Upper lobe of left lung (tissue), 6 donors: ENCODE data around the gene BMS1. TPM values are rescaled to one million over a fixed set of nuclear protein-coding genes. Genes with fewer than 3 reads are reported as not detected.
A peak's percentile ranks its signal among the peaks of the same experiment; 100 is the strongest.

Experiments used
- ATAC-seq, 2 donors: fragments of 200-7000 bp; cut with Tn5 transposase; one replicate each; pipeline ENCODE4 v1.9.1; 2022; ENCODE audit warnings: mild to moderate bottlenecking in 2 of 2, moderate library complexity in 2 of 2; ENCODE audit not compliant: low FRiP score in 2 of 2
- DNase-seq, 2 donors: peaks; one replicate each; pipeline ENCODE4 v3.0.0-alpha.2; 2019 to 2020
- H3K27ac ChIP-seq, 4 donors: fragments of 200-600 bp; sonication (generic); one replicate each; pipeline ENCODE4 v1.5.1; 2016 to 2019
- H3K27me3 ChIP-seq, 4 donors: fragments of 200-600 bp; sonication (generic); one replicate each; pipeline ENCODE4 v1.5.1; 2017 to 2019
- H3K36me3 ChIP-seq, 4 donors: fragments of 200-600 bp; sonication (generic); one replicate each; pipeline ENCODE4 v1.5.1; 2016 to 2019
- H3K4me1 ChIP-seq, 4 donors: fragments of 200-600 bp; sonication (generic); one replicate each; pipeline ENCODE4 v1.5.1; 2018 to 2019
- H3K4me3 ChIP-seq, 4 donors: fragments of 200-600 bp; sonication (generic); one replicate each; pipeline ENCODE4 v1.5.1; 2017 to 2019; ENCODE audit warnings: mild to moderate bottlenecking in 2 of 4, moderate library complexity in 1 of 4
- H3K9me3 ChIP-seq, 4 donors: fragments of 200-600 bp; sonication (generic); one replicate each; pipeline ENCODE4 v1.5.1; 2018 to 2019
- EP300 ChIP-seq, 4 donors: sonication (generic); formaldehyde crosslinking; IDR thresholded peaks; one replicate each; pipeline ENCODE4 v1.5.1; 2017; ENCODE audit warnings: antibody characterized with exemption in 4 of 4, control low read depth in 2 of 4
- POLR2A ChIP-seq, 4 donors: fragments of 450-650 bp; IDR thresholded peaks; one replicate each; pipeline ENCODE4 v1.5.1; 2016 to 2017; ENCODE audit warnings: antibody characterized with exemption in 4 of 4, mild to moderate bottlenecking in 2 of 4
- POLR2AphosphoS5 ChIP-seq, 2 donors: sonication (generic); formaldehyde crosslinking; IDR thresholded peaks; one replicate each; pipeline ENCODE4 v1.5.1; 2017; ENCODE audit warnings: antibody characterized with exemption in 2 of 2
- WGBS, 2 donors: methylation state at CpG; one replicate each; pipeline ENCODE4 v1.1.5; 2017 to 2018; 5-methylcytosine and 5-hydroxymethylcytosine counted together
- total RNA-seq, 6 donors: library from RNA; depleted of rRNA in 4 of 6; stranded (reverse); fragments of >200 nt in 4 of 6; gene quantifications; one replicate each; pipeline versions ENCODE4 v1.1.0 to v1.2.1, GENCODE V29; 2016 to 2021
- TF ChIP-seq, protein P1 (sequence below), 6 experiments: fragments of 450-650 bp in 4 of 6; fragments of 200-600 bp in 2 of 6; sonication (generic) in 2 of 6; IDR thresholded peaks; one replicate each; pipeline ENCODE4 v1.5.1; 2016 to 2019; ENCODE audit warnings: antibody characterized with exemption in 6 of 6
- donor health status: DM: no; HTN: no; CAD: no; lungs with moderate emphysema.
- donor health status: DM: no; HTN: yes; CAD: no; lungs with severe emphysema.

BMS1 gene
- total RNA-seq, 6 donors from 2014 or later, result 8.1 to 19.3 (median 14.3) TPM

DNA sequence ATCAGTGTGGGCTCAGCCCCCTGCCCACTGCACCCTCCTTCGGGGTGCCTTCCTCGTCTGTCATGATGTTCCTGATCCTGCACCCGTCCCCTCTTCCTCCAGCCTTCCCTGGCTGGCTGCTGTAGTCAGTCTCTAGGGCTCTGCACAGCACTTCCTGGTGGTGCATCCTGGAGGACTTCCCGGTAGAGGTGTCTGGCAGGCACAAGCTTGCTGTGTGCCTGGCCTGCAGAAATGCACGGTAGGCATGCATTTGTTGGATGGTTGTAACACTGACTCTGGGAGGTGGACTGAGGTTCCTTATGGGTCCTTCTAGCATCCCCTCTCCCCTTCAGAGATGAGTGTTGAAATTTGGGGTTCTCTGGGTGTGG, 92.8 kb downstream of the BMS1 start:
- DNase-seq, result no peak
- no peak for ATAC-seq
- no peaks in the 10 kb centered on the region for H3K27me3 ChIP-seq
- no peak overlapping the region for H3K4me3 ChIP-seq
- 73 to 89% methylated on average over 3 to 5 of the region's 5 CpGs for WGBS, 2 donors
- H3K36me3 ChIP-seq, result no peaks in the 10 kb centered on the region
- peaks cover 3 to 29% (median 10%) of the 10 kb centered on the region in 4 donors for H3K4me1 ChIP-seq
- H3K27ac ChIP-seq, result peak overlapping the region in 1 of 4 donors; percentile 16
- H3K9me3 ChIP-seq, result no peaks in the 10 kb centered on the region
- TF ChIP-seq EP300 (IDR thresholded peaks at IDR 0.05), result no peak
- TF ChIP-seq, protein P1, sequence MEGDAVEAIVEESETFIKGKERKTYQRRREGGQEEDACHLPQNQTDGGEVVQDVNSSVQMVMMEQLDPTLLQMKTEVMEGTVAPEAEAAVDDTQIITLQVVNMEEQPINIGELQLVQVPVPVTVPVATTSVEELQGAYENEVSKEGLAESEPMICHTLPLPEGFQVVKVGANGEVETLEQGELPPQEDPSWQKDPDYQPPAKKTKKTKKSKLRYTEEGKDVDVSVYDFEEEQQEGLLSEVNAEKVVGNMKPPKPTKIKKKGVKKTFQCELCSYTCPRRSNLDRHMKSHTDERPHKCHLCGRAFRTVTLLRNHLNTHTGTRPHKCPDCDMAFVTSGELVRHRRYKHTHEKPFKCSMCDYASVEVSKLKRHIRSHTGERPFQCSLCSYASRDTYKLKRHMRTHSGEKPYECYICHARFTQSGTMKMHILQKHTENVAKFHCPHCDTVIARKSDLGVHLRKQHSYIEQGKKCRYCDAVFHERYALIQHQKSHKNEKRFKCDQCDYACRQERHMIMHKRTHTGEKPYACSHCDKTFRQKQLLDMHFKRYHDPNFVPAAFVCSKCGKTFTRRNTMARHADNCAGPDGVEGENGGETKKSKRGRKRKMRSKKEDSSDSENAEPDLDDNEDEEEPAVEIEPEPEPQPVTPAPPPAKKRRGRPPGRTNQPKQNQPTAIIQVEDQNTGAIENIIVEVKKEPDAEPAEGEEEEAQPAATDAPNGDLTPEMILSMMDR (IDR thresholded peaks at IDR 0.05), result no peak
- TF ChIP-seq POLR2A (IDR thresholded peaks at IDR 0.05), result no peak
- TF ChIP-seq POLR2AphosphoS5 (IDR thresholded peaks at IDR 0.05), result no peak

DNA sequence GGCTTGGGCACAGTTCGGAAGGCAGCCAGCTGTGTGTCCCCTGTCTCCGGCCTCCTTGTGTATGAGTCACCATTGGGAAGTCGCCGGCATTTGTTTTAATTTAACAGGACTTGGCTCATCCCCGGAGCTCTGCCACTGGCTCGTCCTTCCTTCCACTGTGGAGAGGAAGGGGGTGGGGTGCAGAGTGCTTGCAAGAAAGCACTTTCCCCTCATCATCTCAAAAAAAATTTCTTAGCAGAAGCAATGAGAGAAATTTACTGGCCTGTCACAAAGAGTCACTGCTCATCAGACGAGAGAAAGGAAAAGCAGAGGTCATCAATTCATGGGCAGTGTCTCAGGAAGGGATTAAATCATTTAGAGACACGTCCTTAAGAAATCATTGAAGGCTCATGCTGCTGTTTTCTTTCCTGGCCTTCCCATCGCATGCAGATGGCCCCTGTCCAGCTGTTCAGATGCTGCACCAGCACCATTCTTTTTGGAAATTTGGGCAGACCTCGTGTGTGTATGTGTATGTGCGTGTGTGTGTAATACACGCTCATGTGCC, 93.3 kb downstream of the BMS1 start:
- ATAC-seq, result no peak
- H3K27me3 ChIP-seq, result no peaks in the 10 kb centered on the region
- H3K4me3 ChIP-seq, result no peak overlapping the region
- no peaks in the 10 kb centered on the region for H3K36me3 ChIP-seq
- 53 to 55% methylated on average over 10 to 12 of the region's 12 CpGs for WGBS, 2 donors
- TF ChIP-seq, protein P1 (IDR thresholded peaks at IDR 0.05), result no peak
- TF ChIP-seq POLR2AphosphoS5 (IDR thresholded peaks at IDR 0.05), result no peak
- no peak for TF ChIP-seq POLR2A (IDR thresholded peaks at IDR 0.05)
- TF ChIP-seq EP300 (IDR thresholded peaks at IDR 0.05), result no peak
- no peaks in the 10 kb centered on the region for H3K9me3 ChIP-seq
- peak overlapping the region in 1 of 4 donors; percentile 16 for H3K27ac ChIP-seq
- H3K4me1 ChIP-seq, result peaks cover 3 to 26% (median 10%) of the 10 kb centered on the region in 4 donors
- DNase-seq, result no peak

DNA sequence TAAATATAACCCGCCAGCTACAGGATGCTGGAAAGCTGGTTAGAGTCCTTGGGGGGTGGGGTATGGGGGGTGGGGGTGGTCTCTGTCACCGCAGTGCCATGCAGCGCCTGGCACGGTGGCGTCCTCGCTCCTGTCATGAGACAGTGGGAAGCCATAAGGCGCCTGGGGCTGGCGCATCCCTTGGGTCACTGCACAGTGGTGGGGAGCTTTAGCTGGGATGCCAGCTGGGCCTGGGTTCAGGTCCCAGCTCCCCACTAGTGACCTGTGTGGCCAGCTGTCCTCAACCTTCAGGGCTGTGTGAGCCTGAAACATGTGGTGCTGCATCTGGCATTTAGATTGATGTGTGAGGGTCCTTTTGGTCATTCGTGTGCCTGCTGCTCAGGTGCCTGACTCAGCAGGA, 93.9 kb downstream of the BMS1 start:
- H3K4me1 ChIP-seq, result peaks cover 2 to 20% (median 6%) of the 10 kb centered on the region in 4 donors
- no peaks in the 10 kb centered on the region for H3K36me3 ChIP-seq
- ATAC-seq (no peak), DNase-seq (peak; percentile 9 to 53)
- H3K27me3 ChIP-seq, result no peaks in the 10 kb centered on the region
- H3K4me3 ChIP-seq, result no peak overlapping the region
- no peak overlapping the region for H3K27ac ChIP-seq
- TF ChIP-seq POLR2A (IDR thresholded peaks at IDR 0.05) (no peak), POLR2AphosphoS5 (IDR thresholded peaks at IDR 0.05) (no peak), EP300 (IDR thresholded peaks at IDR 0.05) (no peak)
- TF ChIP-seq, protein P1 (IDR thresholded peaks at IDR 0.05), result no peak
- no peaks in the 10 kb centered on the region for H3K9me3 ChIP-seq
- WGBS, 2 donors, result 87% methylated on average over 9 of the region's 9 CpGs

DNA sequence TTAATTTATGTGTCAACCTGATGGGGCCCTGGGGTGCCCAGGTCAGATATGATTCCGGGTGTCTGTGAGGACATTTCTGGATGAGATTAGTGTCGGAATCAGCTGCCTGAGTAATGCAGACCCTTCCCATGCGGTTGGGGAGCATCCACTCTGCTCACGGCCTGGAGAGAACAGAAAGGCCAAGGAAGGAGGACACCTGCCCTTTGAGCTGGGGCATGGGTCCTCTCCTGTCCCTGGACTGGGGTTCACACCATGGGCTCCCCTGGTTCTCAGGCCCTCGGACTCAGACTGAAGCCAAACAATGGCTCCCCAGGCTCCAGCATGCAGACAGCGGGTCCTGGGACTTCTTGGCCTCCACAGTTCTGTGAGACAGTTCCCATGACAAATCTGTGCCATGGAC, 94.3 kb downstream of the BMS1 start:
- Histone ChIP-seq H3K27me3 (no peaks in the 10 kb centered on the region), H3K4me3 (no peak overlapping the region), H3K36me3 (no peaks in the 10 kb centered on the region), H3K4me1 (peaks cover 0 to 16% (median 4%) of the 10 kb centered on the region in 4 donors), H3K9me3 (peaks cover 0 to 3% (median 0%) of the 10 kb centered on the region in 4 donors), H3K27ac (no peak overlapping the region)
- WGBS, 2 donors, result 86 to 94% methylated on average over 6 of the region's 6 CpGs
- ATAC-seq, result no peak
- no peak for DNase-seq
- TF ChIP-seq EP300 (IDR thresholded peaks at IDR 0.05), result no peak
- no peak for TF ChIP-seq POLR2AphosphoS5 (IDR thresholded peaks at IDR 0.05)
- TF ChIP-seq, protein P1 (IDR thresholded peaks at IDR 0.05), result no peak
- TF ChIP-seq POLR2A (IDR thresholded peaks at IDR 0.05), result no peak

DNA sequence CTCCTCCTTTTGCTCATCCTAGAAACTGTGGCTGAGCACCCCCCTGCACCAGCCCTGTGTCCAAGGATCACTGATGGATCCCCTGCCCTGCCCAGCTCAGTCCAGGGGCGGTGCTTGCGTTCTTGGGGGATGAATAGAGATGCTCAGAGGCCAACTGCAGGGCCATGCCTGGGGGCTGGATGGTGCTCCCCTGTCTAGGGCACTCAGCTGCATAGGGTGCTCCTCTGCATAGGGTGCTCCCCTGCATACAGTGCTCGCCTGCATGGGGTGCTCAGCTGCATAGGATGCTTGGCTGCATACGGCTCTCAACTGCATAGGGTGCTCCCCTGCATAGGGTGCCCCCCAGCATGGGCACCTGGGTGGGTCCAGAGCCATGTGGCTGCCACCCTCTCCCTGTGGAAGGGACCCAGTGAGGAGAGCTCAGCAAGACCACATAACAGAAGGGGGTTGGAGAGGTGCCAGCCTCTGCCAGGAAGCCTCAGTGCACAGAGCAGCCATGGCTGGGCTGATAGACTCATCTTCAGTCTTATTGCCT, 95.0 kb downstream of the BMS1 start:
- no peak for ATAC-seq
- H3K36me3 ChIP-seq, result no peaks in the 10 kb centered on the region
- WGBS, 2 donors, result 80 to 87% methylated on average over 2 to 4 of the region's 4 CpGs
- peaks cover 0 to 9% (median 6%) of the 10 kb centered on the region in 4 donors for H3K9me3 ChIP-seq
- H3K4me3 ChIP-seq, result no peak overlapping the region
- H3K27me3 ChIP-seq, result no peaks in the 10 kb centered on the region
- no peak for DNase-seq
- TF ChIP-seq EP300 (IDR thresholded peaks at IDR 0.05) (no peak), POLR2AphosphoS5 (IDR thresholded peaks at IDR 0.05) (no peak), POLR2A (IDR thresholded peaks at IDR 0.05) (no peak)
- TF ChIP-seq, protein P1 (IDR thresholded peaks at IDR 0.05), result no peak
- H3K27ac ChIP-seq, result no peak overlapping the region
- peaks cover 0 to 16% (median 1%) of the 10 kb centered on the region in 4 donors for H3K4me1 ChIP-seq
